Limb (tissue), 2 donors: Measurements from ENCODE around the gene LY9.

Source experiments
- DNase-seq, 2 donors: peaks; one replicate each; pipeline ENCODE4 v3.0.0-alpha.2; 2016; ENCODE audit errors: extremely low spot score in 2 of 2

LY9 gene

DNA sequence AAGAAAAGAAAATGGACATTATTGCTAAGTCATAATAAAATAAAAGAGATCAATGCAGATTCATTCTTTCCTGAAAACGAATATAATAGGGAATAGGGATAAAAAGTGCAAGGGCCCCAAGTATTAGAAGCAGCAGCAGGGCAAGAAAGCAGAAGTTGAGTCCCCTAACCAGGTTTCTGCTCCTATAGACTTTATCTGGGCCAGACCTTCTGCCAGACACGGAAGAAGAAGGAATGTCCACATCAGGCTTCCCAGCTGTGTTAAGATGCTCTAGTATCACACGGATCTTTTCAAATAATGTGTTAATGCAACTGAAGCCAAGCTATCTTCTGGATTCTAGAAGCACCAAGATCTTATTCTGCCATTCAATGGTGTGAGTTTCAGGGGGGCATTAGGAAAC is 39.8 kb downstream of the LY9 start:
- DNase-seq: no peak

- DNase-seq: no peak
Measured at GRCh38 chr1:160836561-160836960, 40.6 kb downstream of the LY9 start.

- DNase-seq: no peak
Measured at GRCh38 chr1:160836981-160837557, 41.1 kb downstream of the LY9 start.

DNA sequence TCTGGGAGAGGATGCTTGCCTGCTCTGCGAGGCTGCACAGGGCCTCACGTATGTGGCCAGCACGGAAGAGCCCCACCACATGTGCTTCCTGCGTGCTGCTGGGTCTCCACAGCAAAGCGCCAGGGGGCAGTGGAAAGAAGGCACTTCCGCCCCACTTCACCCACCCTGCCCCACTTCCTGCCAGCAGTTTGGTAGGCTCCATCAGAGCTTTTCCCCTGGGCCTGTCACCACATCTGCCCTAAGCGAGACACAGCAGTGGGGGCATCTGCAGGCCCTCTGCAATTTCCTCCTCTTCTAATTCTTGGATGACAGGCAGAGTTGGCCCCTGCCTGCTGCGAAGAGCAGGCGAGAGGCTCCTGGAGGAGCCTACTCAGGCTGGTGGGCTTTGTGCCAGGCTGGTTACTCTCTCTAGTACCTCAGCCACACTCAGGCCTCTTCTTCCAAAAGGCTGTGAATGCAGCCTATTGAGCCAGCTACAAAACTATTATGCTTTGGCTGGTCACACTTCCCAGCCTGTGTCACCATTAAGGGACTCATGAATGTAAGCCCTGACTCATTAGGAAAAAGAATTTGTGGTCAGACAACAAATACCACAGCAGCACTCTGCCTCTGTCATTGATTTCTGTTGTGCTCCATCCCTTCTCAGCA is 41.7 kb downstream of the LY9 start:
- DNase-seq: peak in 1 of 2 donors; percentile 41

DNA sequence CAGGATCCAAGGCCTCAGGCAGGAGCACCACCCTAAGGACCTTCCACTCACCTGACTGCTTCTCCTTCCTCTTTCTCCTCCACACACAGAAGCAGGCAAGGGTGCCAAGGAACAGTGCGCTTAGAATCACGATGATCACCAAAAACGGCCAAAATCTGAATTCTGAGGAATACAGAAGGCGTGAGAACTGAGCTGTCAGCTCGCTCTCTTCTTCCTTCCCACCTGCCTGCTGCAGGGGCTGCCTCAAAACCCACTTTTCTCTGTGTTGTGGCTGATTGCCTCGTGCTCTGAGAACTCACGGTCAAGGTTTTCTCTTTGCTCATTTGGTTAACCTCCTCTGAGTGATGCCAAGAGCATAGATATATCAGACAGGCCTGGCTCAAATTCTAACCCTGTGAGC is 42.9 kb downstream of the LY9 start:
- no peak for DNase-seq

GRCh38 chr1:160839746-160840145 is 43.8 kb downstream of the LY9 start:
- no peak for DNase-seq

DNA sequence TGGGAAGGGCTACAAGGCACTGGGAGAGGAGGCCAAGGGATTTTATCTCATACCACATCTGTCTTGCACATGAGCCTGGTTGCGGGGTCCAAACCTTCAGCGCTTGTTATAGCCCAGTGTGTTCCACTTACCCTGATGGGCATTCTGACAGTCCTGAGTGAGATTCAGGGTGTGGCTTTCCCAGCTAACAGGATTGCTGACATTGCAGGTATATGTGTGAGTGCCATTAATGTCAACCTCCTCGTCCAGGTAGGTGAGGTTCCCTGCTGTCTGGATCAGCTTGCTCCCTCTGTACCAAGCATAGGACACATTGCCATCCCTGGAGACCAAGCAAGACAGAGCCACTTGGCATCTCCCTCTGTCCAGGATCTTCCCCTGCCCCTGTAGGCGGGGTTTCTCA is 45.1 kb downstream of the LY9 start:
- no peak for DNase-seq

DNA sequence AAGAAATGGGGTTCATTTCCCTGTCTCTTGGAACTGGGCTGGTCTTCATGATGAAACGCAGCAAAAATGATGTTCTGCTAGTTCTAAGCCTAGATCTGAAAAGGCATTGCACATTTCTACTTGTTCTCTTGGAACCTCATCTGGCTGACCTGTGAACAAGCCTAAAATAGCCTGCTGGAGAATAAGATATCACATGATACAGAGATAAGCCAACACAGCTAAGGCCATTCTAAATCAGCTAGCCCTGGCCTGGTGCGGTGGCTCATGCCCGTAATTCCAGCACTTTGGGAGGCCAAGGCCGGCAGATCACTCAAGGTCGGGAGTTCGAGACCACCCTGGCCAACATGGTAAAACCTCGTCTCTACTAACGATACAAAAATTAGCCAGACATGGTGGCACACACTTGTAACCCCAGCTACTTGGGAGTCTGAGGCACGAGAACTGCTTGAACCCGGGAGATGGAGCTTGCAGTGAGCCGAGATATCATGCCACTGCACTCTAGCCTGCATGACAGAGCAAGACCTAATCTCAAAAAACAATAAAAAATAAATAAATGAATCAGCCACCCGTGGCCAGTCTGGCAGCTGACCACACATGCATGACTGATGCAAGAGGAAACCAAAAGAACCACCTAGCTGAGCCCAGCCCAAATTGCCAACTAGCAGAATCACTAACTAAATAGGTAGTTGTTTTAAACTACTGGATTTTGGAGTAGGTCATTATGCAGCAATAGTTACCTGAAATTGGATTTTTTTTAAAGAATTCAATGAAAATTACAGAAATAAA is 48.7 kb downstream of the LY9 start:
- no peak for DNase-seq

GRCh38 chr1:160846281-160846680 is 50.3 kb downstream of the LY9 start:
- no peak for DNase-seq

GRCh38 chr1:160850541-160850940 is 54.6 kb downstream of the LY9 start:
- no peak for DNase-seq

DNA sequence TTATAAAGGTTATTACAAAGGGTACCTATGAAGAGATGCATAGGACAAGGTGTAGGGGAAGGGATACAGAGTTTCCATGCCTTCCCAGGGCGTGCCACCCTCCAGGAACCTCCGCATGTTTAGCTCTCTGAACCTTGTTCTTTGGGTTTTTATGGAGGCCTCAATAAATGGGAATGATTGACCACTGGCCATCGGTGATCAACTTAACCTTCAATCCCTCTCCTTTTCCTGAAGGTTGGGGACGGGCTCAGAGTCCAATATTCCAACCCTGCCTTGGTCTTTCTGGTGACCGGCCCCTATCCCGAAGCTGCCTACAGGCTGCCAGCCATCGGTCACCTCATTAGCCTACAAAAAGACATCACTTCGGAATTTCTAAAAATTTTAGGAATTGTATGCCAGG is 55.0 kb downstream of the LY9 start:
- DNase-seq: no peak

GRCh38 chr1:160853014-160853413 is 57.0 kb downstream of the LY9 start:
- no peak for DNase-seq

GRCh38 chr1:160853754-160854153 is 57.8 kb downstream of the LY9 start:
- DNase-seq: no peak

GRCh38 chr1:160855181-160855981 is 59.4 kb downstream of the LY9 start:
- no peak for DNase-seq

- no peak for DNase-seq
Measured at GRCh38 chr1:160858097-160858496, 62.1 kb downstream of the LY9 start.

GRCh38 chr1:160858507-160858906 is 62.5 kb downstream of the LY9 start:
- DNase-seq: no peak

DNA sequence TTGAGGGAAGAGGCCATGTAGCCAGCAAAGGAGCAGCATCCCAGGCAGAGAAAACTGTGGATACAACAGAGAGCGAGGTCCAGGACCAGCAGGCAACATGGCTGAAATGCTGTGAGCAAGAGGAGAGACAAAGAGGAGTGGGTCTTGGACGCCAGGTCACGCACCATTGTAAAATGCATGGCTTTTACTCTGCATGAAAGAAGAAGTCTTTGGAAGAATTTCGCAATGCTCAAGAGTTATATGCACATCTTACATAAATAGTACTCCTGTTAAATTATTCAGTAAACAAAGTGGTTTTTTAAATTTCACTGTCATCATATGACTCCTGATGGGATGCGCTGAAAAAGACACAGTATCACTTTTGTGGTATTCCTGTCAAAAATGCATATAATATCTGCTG is 63.2 kb downstream of the LY9 start:
- DNase-seq: no peak

GRCh38 chr1:160860840-160861505 is 65.0 kb downstream of the LY9 start:
- DNase-seq: no peak

DNA sequence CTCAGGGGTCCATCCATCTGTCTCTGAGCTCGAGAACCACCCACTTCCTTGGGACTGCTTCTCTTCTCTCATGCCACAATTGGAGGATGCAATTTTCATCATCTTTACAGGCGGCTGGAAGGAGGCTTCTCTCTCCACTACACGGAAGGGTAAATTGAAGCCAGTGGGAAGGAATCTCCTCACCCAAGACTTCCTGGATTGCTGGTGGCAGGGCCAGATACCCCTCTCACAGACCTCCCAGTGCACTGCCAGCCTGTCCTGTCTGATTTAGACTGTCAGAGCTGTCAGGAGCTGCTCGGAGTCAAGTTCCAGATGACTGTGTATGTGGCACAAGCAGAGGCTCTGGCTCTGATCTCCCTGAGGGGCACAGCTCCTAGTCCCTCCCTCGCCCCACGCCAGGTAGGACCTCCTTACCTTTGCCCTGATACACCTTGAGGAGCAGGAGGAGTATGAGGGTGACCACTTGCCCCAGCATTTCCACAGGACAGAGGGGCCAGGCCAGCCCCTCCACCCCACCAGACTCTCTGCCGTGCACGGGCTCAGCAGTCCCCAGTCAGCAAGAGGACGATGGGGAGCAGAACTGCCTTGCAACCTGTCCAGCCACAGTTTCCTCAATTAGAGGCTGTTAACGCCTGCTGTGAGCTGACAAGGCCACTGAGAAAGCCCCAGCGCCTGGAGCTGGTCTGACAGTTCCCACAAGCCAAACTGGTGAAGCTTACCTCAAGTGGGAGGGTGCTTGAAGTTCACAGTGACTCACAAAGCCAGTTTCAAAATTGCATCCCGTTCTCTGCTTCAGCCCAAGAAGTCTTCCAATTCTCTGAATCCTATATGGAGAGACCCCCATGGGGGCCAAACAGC is 66.5 kb downstream of the LY9 start, which contains the start of gene CD244:
CD244 (minus strand) TSS at position 685 of the 858 bp plus-strand sequence; CDS start at position 475, 210 bp downstream.
- no peak for DNase-seq

GRCh38 chr1:160863061-160863773 is 67.2 kb downstream of the LY9 start:
- DNase-seq: no peak
